Hematopoietic multipotent progenitor cell treated with erythropoietin and hydrocortisone succinate and interleukin-3 and kit ligand, for 17 days (in vitro differentiated cells): ENCODE measurements around the gene PAPPA2.

Source experiments
- DNase-seq: peaks from one replicate; pipeline ENCODE4 v3.0.0-alpha.2; 2015; ENCODE audit warnings: low spot score

The PAPPA2 gene

GRCh38 chr1:176501599-176501998 is 38.6 kb downstream of the PAPPA2 start:
- DNase-seq: no peak

DNA sequence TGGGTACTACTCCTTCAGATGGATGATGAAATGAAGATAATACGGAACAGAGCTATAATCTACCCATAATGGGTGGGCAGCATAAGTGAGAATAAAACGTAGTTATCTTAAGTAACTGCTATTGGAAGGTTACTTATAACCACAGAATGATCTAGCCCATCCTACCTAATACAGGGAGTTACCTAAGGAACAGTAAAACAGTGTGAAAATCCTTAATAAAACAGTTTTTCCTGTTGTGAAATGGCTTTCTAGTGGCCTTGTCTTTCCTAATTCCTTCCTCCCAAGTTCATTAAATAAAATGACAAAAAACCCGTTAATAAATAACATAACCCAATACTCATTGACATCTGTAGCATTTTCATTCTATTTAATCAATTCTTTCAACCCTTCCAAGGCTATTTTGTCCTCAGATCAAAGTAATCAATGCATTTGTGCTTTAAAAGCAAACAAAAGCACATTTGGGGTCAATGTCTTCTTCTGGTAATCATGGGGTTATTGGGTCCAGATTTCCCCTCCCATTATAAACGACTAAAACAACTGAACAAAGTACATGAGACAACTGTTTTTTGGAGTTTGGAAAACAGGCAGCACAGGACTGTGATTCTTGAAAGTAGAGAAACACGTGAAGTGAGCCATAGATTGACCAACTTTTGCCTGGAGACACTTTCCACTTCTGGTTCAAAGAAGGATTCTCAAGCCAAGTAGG is 42.0 kb downstream of the PAPPA2 start:
- DNase-seq: no peak

DNA sequence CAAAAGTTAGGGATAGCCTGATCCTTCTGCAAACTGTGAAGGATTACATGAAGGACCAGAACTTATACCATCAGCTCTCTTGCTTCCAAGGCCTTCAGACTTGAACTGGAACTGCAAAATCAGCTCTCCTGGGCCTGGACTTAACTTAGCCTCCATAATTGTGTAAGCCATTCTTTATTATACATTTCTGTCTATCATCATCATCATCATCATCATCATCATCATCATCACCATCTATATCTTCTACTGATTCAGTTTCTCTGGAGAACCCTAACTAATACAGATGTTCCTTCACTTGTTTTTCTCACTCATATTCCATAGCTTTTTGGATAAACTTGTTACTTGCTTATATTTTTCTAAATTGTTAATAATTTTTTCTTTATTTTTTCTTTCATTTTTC is 50.0 kb downstream of the PAPPA2 start:
- DNase-seq: no peak

- DNase-seq: no peak
Observed at GRCh38 chr1:176515310-176515709, 52.3 kb downstream of the PAPPA2 start.

DNA sequence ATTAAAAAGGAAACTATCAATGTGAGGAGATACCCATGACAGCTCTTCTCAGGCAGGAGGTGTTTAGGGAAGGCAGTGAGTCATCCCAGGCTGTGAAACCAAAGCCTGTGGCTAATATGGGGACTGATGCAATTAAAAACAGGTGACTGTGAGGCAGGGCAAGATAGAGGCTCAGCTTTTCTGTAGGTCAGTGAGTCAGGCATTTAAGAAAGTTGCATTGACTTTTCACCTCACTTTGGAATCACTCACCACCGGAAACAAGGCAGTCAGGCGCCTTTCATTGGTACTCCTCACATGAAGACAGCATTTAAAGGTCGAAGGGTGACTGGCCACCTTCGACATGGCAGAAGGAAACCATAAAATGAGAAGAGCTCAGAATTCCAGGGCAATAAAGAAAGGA is 54.5 kb downstream of the PAPPA2 start:
- DNase-seq: no peak

DNA sequence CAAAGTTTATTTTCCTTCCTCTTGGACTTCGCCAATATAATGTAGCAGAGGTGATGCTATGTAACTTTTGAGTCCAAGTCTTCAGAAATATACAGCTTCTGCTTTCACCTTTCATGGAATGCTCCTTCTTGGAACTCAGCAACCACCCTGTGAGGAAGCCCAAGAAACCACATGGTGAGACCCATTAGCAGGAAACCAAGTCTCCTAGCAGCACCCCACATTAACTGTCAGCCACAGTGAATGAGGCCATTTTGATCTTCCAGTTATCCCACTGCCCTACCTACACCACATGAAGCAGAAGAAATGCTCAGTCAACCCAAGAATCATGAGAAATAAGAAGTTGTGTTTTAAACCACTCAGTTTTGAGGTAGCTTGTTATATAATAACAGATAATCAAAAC is 58.2 kb downstream of the PAPPA2 start:
- DNase-seq: no peak

DNA sequence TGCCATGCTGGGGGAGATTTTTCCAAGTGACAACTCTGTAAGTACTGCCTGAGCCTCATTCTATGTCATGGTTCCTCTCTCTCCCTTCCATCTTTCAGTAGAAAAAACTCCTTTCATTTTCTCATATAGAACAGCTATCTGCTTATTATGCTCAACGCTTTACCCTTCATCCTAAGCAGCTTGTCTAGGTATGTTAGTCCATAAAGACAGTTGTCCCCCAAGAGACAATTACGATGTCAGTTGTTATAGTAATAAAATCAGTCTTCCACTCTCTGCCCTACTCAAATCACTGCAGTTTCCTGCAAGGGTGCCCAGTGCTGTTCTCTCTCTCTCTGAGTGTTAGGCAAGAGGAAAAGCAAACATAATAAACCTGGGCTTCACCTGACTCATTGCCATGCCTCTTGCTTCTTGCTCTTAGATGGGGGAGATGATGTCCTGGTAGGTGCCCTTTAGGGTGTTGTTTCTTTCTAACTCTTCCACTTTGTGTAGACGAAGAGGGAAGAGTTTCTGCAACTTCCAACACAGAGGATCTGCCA is 59.4 kb downstream of the PAPPA2 start:
- no peak for DNase-seq

DNA sequence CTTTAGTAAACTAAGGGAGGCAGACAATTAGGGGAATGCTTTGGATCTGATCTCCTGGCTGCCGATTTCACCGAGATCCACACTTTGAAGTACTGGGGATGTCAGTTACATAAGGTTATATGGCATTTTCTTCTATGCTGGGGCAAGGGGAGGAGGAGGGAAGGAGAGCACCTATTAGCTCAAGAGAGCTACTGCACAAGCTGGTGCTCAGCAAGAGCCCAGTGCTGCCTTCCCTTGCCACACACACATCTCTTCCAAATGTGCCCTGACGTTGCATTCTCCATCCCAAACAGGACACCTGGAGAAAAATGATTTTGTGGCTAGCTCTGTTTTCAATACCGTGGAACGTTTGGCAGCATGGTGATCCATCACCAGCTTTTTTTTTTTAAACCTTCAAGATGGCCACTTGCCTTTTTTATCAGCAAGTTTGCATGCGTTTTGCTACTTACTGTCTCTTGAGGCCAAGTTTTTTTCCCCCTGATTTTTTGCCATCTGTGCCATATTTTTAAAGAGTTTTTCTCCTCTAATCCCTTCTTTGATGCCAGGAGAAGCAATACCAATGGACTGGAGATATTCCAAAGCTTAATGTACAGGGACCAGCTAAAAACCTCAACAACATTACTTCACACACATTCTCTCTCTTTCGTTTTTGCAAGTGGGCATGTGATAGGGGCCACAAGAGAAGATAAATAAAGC is 66.6 kb downstream of the PAPPA2 start:
- DNase-seq: no peak

DNA sequence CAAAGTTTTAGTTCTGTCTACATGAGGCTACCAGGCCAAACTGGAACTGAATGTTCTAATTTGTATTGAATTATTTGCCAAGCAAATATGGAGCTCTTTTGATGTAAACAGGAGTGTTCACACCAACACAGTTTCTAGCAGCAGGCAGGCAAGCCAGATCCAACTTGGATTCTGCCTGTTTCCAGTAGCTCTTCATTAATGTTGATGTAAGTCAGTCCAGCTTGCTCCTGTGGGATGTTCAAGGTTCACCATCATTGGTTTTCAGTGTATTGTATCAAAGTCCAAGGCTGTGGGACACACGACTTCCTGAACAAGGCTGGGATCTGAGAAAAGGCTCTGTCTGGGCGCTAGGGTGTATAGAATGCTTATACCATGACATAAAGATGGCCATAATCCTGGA is 68.1 kb downstream of the PAPPA2 start:
- no peak for DNase-seq

DNA sequence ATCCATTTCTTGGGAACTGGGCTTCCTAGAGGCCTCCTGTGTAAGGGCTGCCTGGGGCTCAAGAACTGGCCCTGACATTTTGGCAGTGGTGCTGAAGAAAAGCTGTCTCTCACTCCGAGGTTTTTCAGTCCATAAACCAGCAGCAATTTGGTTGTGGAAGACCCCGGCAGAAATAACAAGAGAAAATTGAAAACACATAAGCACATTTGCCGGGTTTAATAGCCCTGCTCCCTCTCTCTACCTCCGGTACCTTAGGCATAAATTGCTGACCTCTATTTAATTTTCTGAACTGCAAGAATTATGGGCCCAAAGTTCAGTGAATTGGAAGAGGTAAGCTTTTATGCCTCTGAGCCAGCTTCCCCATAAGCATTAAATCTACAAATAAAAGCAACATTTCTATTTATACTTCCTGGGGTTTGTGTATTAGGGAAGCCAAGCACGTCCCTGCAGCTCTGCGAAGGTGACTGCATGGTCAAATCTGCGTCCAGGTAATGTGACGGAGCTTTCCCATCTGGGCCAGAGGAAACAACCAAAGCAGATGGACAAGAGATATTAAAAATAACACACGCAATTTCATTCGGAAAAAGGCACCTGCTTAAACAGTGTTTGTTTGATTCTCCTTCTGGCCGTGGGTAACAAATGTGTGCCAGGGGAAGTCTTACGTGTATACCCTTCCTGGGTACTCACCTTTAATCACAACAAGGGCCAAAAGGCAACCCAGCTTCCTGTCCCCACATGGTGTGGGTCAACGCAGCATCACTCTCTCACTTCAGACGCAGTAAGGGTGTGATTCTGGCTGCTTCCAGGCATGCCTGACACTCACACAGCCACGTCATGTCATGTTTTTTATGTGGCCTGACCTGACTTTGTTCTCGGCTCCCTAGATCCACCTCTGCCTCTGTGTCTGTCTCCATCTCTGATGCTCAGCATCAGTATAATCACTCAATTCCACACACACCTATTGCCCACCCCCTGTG is 69.2 kb downstream of the PAPPA2 start:
- DNase-seq: no peak

- no peak for DNase-seq
Observed at GRCh38 chr1:176533020-176533419, 70.0 kb downstream of the PAPPA2 start.

GRCh38 chr1:176536588-176536987 is 73.6 kb downstream of the PAPPA2 start:
- DNase-seq: no peak

DNA sequence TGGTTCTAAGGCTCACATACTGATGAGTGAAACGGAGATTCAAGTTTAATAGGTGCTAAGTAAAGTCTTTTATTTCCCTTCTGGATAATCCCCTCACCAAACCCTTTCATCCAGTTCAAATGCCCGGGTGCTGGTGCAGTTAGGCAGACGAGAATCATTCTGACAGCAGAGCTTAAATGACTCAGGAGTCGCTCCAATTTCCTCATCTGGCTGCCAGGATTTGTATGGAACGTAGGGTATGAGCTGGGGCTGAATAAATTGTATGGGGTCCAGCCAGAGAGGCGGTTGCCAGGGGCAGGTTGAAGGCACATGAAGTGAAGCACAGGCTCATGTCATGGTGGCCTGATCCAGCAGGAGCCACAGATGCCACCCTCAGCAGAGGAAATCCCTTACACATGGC is 76.0 kb downstream of the PAPPA2 start:
- DNase-seq: no peak

DNA sequence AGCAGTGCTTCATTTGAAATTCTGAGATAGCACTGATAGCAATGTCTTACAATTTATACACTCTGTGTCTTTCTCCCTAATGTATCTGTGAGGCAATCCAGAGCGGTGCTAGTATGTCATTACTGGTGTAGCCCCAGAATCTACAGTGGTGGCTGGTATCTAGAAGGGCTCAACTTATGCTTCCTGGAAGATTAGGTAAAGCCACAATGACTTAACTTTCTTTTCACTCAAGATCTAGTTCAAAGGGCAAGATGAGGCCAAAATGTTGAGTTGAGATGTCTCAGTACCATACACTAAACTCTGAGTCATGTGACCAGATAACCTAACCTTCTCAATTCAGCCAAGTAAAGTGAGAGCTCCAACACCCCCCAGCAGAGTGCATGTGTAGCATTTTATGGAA is 77.5 kb downstream of the PAPPA2 start:
- no peak for DNase-seq

DNA sequence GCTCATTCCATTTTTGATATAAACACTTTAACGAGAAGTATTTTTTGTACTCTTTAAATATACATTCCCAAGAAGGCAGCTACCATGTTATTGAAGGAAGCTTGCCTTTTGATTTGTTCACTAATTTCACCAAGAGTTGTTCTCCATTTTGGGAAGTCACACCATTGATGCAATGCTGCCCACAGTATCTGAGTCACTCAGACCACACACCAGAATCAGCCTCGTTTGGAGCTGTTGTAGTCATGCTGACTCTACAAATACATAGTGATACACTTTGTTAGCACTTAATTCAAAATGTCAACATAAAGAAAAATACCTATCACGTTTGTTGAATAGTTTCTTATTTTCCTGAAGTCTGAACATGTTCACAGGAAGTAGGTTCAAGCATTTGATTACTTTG is 78.7 kb downstream of the PAPPA2 start:
- no peak for DNase-seq

- no peak for DNase-seq
Observed at GRCh38 chr1:176542352-176542751, 79.4 kb downstream of the PAPPA2 start.

GRCh38 chr1:176543360-176544129 is 80.6 kb downstream of the PAPPA2 start:
- no peak for DNase-seq

DNA sequence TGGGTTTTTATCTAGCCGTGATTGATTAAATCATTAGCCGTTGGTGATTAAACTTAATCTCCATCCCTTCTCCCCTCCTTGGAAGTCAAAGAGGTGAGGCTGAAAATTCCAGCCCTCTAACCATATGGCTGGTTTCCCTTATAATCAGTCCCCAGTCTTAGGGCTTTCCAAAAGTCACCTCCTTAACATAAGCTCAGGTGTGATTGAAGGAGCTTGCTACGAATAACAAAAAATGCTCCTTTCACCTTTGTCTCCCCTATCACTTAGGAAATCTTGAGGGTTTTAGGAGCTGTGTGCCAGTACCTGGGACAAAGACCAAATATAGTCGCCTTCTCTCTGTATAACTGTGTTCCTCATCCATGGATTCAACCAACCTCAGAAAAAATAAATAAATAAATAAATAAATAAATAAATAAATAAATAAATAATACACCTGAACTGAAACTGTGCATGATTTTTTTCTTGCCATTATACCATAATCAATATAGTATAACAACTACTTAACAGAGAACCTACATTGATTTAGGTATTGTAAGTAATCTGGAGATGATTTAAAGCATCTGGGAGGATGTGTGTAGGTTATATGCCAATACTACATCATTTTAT is 82.2 kb downstream of the PAPPA2 start:
- DNase-seq: no peak

GRCh38 chr1:176546825-176547224 is 83.8 kb downstream of the PAPPA2 start:
- no peak for DNase-seq

GRCh38 chr1:176551146-176551545 is 88.2 kb downstream of the PAPPA2 start:
- no peak for DNase-seq
